ENCODE measurements around the gene TMEM52B.
A peak's percentile ranks its signal among the peaks of the same experiment; 100 is the strongest.
"Not testable (repeated sequence)": the region's sequence is repeated elsewhere in the genome, so short reads cannot be mapped to it uniquely, and the experiment has no call there.

The TMEM52B gene

GRCh38 chr12:10211940-10212738, 33.3 kb downstream of the TMEM52B start:
- DNase-seq (ENCODE audit: low read depth), result peak; percentile 98

DNA sequence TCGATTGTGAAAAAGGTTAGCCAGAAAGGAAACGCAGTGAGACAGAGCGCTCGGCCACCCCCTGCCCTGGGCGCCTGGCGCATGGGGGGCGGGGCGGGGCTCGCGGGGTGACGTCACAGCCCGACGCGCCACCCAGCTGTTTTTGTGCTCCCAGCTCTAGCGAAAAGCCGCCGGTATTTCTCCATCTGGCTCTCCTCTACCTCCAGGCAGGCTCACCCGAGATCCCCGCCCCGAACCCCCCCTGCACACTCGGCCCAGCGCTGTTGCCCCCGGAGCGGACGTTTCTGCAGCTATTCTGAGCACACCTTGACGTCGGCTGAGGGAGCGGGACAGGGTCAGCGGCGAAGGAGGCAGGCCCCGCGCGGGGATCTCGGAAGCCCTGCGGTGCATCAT, 33.9 kb downstream of the TMEM52B start, which contains the start of gene GABARAPL1:
Gene GABARAPL1, plus strand, starts transcription at position 139 of the 393 bp plus-strand sequence. Its CDS starts 253 bp downstream, at position 392.
- DNase-seq (ENCODE audit: low read depth), result peak; percentile 69

GRCh38 chr12:10213168-10214135, 34.6 kb downstream of the TMEM52B start:
- DNase-seq (ENCODE audit: low read depth), result no peak

- no peak for DNase-seq (ENCODE audit: low read depth)
These were observed 35.5 kb downstream of the TMEM52B start for GRCh38 chr12:10214136-10214894.

- DNase-seq (ENCODE audit: low read depth), result no peak
These were observed 36.0 kb downstream of the TMEM52B start for GRCh38 chr12:10214895-10215267.

DNA sequence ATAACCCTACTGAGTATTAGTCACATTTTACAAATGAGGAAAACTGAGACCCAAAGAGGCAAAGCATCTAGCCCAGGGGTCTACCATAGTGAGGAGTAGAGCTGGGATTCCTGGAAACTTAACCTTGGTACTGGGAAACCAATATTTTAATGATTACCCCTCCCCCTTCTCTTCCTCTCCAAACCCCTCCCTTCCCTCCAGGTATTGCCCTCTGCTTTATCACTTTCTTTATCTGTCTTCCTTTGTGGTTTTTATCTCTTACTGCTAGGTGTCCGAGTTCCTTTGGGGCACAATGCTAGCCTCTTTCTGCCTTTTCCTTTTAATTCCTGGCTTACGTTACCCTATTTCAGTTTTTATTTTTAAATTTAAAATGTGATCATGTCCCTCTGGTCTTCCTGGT, 36.6 kb downstream of the TMEM52B start:
- no peak for DNase-seq (ENCODE audit: low read depth)

DNA sequence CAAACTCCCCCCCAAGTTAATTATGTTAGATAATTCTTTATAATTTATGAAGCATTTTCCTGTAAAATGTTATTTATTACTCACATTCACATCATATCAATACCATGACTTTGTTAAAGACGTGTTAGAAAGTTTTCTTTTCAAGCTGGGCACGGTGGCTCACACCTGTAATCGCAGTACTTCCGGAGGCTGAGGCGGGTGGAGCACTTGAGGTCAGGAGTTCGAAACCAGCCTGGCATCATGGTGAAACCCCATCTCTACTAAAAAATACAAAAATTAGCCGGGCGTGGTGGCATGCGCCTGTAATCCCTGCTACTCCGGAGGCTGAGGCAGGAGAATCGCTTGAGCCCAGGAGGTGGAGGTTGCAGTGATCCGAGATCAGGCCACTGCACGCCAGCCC, 37.1 kb downstream of the TMEM52B start:
- not testable (repeated sequence) for DNase-seq (ENCODE audit: low read depth)

DNA sequence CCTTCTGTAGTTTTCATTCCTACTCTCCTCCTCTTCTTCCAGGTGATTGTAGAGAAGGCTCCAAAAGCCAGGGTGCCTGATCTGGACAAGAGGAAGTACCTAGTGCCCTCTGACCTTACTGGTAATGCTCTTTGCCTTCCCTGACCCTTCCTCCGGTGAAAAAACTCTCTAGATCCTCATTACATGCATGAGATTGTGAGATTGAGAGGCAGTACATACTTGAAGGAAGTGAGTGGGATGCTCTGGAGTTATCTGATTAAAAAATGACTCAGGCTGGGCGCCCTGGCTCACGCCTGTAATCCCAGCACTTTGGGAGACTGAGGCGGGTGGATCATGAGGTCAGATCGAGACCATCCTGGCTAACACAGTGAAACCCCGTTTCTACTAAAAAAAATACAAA, 39.2 kb downstream of the TMEM52B start:
- no peak for DNase-seq (ENCODE audit: low read depth)

- no peak for DNase-seq (ENCODE audit: low read depth)
These were observed 41.7 kb downstream of the TMEM52B start for GRCh38 chr12:10220398-10221077.

GRCh38 chr12:10221846-10222245, 43.0 kb downstream of the TMEM52B start:
- no peak for DNase-seq (ENCODE audit: low read depth)

- DNase-seq (ENCODE audit: low read depth), result no peak
These were observed 44.4 kb downstream of the TMEM52B start for GRCh38 chr12:10223208-10223607.

DNA sequence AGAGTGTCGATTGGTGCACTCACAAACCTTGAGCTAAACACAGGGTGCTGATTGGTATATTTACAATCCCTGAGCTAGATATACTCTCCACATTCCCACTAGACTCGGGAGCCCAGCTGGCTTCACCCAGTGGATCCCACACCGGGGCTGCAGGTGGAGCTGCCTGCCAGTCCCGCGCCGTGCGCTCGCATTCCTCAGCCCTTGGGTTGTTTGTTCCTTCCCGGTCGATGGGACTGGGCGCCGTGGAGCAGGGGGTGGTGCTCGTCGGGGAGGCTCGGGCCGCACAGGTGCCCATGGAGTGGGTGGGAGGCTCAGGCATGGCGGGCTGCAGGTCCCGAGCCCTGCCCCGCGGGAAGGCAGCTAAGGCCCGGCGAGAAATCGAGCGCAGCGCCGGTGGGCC, 46.6 kb downstream of the TMEM52B start:
- not testable (repeated sequence) for DNase-seq (ENCODE audit: low read depth)

DNA sequence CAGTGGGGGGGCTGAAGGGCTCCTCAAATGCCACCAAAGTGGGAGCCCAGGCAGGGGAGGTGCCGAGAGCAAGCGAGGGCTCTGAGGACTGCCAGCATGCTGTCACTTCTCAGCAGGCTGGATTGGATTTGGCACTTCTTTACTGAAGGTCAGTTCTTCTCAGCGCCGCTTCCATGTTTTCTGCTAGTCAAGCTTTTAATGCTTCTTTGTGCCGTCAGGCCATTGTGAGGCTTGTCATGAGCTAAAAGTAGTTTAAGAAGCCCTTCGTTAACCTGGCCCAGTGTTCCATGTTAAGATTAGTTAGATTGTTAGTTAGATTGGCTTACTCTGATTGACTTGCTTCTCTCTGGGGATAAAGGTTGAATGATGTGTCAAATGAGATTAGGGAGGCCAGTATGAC, 47.3 kb downstream of the TMEM52B start:
- DNase-seq (ENCODE audit: low read depth), result no peak

- DNase-seq (ENCODE audit: low read depth), result no peak
These were observed 47.9 kb downstream of the TMEM52B start for GRCh38 chr12:10226731-10227130.

DNA sequence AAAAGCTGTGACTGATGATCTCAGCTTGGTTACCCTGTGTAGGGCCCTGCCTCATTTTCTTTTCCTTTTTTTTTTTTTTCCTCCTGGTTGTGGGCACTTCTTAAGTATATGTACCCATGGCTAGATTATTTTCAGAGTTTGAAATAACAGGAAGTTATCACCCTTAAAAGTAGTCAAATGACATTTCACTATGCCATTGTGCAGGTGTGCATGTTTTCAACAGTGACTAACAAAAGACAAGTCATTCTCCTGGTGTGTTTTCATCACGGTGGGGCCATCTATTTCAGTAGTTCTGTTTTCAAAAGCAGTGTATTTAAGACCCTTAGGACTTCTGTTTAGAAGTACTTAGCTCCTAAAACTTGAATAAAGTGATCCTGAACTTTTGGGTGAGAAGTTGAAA, 48.8 kb downstream of the TMEM52B start:
- no peak for DNase-seq (ENCODE audit: low read depth)

DNA sequence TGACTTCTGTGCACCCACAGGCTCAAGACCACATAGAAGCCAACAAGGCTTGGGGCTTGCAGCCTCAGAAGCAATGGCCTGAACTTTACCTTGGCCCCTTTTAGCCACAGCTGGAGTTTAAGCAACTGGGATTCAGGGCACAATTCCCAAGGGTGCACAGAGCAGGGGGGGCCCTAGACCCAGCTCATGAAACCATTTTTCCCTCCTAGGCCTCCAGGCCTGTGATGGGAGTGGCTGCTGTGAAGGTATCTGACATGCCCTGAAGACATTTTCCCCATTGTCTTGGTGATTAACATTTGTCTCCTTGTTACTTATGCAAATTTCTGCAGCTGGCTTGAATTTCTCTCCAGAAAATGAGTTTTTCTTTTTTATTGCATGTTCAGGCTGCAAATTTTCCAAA, 55.7 kb downstream of the TMEM52B start:
- DNase-seq (ENCODE audit: low read depth), result no peak

- DNase-seq (ENCODE audit: low read depth), result no peak
These were observed 57.2 kb downstream of the TMEM52B start for GRCh38 chr12:10235761-10236631.

DNA sequence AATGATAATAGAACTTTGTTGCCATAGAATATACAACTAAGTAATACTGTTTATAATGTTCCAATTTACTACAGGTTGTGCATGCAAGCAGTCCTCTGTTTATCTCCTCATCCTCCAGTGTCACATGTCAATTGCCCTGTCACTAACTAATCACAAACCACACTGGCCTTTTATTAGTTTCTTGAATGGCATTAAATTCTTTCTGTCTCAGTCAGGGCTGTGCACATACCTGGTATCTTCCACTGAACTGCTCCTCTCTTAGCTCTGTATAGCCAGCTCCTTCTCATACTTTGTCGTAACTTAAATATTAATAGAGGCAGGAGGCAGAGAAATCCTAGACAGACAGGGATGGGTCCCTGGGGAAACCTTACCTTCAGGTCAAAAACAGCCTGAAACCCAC, 57.9 kb downstream of the TMEM52B start:
- DNase-seq (ENCODE audit: low read depth), result no peak

DNA sequence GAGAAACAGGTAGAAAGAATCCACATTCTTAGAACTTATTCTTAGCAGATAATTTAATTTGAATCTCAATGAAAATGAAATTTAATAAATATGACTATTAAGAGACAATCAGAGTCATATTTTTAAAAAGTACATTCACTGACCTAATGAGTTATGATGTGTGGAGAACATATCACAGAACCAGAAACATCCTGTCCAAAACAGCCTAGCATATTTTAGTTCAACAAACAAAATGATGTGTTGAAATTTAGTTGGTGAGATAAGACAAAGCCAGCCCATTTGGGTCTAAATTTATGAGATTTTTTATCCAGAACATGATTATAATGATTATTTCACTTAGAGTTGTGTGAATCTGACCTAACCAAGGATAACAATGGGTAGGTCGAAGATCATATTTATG, 59.7 kb downstream of the TMEM52B start:
- no peak for DNase-seq (ENCODE audit: low read depth)

DNA sequence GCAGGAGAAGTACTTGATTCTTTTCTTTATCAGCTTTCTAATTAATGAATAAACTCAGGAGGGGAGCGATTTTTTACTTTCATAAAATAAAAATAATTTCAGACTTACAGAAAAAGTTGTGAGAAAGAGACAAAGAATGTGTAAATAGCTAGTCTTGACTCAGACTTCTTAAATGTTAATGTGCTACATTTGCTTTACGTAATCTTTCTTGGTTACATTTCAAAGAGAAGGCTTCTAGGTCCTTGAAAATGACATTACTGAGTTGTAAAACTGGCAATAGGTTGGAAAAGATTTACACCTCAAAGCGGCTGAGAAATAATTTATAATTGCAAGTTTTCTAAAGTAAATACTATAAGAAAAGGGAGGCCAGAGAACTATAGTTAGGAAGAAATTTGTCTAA, 62.5 kb downstream of the TMEM52B start:
- peak; percentile 2 for DNase-seq (ENCODE audit: low read depth)
